Ecto neural progenitor cell (in vitro differentiated cells): ENCODE data around the gene CGNL1.

ENCODE experiments used
- DNase-seq: peaks from one replicate; pipeline ENCODE4 v3.0.0-alpha.2; 2018; ENCODE audit warnings: low spot score

Gene CGNL1

DNA sequence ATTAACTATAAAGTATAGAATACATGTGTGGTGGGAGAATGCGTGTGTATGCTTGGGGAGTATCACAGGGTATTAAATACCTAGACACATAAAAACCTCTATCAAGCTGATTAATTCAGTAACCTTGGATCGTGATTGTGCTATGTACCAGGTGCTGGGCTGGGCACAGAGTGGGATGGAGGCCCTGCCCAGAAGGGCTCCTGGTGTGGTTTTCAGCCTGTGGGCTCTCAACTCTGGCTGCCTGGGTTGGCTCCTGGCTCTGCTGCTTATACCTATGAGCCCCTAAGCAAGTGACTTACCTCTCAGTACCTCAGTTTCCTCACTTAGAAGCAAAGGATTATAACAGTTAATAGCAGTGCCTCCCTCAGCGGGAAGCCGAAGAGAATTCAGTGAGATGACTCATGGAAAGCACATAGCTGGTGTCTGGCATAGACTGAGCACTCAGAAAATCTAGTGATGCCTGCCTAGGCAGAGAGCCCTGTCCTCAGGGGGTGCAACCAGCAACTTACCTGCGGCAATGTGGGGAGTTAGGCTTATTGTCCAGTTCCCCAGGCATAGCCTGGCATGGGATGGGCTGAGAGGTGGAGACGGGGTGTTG is 124.8 kb downstream of the CGNL1 start:
- DNase-seq, result no peak

DNA sequence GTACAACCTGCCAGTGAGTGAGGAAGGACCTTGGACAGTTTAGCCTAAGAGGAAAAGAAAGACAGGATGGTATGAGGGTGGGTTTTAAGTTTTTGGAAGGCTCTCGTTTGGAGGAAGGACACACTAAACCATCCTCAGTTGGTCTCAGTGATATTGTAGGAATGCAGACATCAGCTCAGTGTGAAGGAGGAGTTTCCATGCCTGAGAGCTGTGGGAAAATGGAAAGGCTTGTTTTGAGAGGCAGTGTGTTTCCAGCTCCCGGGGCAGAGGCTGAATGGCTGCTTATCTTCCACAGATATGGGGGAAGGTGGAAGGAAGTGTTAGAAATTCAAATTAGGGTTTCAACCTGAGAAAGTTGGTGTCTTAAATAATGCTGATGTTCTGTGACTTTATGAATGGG is 125.8 kb downstream of the CGNL1 start:
- no peak for DNase-seq

DNA sequence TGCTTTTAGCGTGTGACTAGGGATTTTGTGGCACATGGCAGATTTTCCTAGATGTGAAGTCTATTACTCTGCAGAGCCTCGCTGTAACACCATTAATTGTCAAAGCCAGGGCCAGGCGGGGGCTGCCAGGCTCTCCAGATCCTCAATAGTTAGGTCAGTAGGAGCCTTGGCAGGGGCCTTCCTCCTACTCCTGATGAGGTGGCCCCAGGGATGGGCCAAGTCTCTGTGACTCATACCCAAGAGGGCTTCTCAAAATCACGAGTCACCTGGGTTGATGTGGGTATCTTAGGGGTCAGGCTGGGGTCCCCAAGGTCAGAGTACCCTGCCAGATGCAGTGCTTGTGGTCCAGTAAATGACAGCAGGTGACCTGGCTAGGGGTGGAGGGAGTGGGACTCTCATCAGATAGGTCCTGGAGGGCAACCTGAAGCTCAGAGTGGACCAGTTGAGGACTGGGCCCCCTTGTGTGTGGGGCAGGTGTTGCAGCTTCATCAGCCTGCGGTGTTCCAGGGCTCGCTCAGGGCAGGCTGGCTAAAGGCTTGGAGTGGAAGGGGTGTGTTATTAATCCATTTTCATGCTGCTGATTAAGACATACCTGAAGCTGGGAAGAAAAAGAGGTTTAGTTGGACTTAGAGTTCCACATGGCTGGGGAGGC is 126.9 kb downstream of the CGNL1 start:
- no peak for DNase-seq

DNA sequence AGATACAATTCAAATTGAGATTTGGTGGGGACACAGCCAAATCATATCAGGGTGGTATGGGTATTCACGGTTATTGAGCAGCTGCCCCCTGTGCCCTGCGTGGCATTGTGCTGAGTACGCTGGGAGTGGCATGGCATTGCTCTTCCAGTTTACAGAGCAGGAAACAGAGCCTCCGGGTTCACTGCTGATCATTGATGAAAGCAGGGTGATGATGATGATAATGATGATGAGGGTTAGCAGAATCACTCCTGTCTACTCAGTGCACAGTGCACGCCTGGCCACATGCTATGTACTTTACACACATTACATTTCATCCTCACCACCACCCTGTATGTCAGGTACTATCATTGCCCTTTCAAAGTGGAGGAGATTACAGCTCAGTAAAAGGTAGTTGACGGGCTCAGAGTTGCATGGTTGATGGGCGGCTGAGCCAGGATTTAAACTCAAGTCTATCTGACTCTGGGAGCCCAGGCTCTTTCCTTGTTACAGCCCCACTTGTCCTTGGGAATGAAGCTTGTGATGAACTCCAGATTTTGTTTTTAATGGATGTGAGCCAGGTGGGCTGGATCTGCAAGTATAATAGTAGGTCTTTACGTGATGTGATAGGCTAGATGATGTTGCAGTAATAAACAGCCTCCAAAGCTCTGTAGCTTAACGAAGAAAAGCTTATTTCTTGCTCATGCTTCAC is 127.8 kb downstream of the CGNL1 start:
- DNase-seq, result no peak

DNA sequence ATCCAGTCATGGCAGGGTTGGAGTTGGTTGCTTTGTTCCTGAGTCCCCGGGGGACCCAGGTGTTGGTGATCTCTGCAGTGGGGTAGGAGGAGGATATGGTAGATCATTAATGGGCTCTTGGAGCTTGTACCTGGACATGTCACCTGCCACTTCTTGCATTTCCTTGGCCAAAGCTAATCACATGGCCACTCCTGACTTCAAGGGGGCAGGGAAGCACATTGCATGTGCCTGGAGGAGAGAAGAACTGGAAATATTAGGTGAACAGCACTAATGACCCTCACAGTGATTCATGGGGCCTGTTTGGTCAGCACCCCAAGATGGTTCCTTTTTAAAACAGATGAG is 128.3 kb downstream of the CGNL1 start:
- DNase-seq, result no peak

DNA sequence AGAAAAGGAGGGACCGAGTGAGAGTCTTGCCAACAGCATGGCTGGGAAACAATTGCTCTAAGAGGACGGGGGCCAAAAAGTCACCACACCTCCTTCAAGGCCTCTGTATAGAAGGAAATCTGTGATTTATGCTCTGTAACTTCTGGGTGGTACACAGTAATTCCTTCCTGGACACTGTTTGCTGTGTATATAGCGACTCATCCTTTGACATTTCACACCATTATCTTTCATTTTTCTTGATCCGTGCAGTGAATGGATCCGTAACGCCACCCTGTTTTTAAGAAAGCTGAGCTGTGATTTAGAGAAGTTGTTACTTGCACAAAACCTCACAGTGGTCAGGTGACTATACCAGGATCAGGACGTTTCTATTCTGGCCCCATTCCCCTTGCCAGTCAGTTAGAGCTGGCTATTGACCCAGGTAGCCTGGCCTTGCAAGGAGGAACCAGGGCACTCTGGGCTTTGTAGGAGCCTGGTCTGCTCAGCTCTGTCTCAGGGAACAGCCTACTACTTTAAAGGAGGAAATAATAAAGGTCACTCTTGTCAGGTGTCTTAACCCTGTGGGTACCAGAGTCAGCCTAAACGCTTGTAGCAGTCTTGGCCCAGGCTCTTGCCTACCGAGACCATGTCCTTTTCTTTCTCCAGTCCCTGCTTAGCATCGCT is 128.9 kb downstream of the CGNL1 start:
- no peak for DNase-seq

DNA sequence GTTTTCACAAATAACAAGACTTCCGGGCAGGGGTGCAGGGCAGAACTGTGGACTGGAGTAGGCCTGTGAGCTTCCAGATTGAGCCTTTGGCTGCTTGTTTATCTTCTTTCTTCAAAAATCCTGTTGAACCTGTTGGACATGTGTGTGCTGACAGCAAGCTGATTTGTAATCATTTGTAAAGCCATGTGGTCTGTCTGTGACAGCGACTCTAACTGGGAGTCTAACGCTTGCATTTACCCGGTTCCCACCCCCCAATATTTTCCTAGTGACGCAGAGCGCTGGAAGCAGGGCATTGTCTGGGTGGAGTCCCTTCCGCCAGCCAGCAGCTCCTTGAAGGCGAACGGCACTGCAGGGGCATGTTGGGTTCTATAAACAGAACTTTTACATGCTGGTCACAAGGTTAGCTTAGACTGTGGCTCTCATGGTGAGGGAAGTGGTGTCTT is 129.7 kb downstream of the CGNL1 start:
- DNase-seq, result no peak

DNA sequence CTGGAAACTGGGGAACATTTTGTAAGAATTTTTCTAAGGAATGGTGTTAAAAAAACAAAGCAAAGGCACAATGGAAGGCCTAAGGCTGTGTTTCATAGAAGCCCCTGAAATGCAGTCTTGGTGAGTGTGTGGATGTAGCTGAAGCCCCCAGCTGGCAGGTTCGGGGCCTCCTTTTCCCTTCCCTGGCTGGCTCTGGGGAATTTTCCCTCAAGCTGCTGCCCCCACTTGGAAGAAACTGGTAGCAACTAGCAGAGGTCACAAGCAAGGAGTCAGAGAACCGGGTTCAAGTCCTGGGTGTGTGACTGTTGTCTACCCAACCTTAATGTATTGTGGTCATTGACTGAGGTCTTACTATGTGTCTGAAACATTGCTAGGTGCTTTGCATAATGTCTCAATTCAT is 130.1 kb downstream of the CGNL1 start:
- DNase-seq, result no peak

DNA sequence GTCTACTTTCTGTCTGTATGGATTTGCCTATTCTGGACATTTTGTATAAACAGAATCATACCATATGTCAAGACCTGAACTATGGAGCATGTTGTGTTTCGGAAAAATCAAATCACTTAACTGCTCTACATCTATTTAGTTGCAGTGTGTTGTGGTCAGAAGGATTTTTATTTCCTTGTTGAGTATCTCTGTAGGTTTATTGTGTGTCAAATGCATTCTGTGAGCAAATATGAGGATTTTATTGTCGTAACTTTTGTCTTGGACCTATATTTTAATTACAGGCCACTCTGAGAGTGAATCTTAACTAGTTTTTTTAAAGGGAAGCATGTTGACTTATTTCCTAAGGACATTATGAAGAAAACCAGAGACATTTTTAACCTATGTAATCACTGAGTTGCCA is 130.8 kb downstream of the CGNL1 start:
- no peak for DNase-seq

DNA sequence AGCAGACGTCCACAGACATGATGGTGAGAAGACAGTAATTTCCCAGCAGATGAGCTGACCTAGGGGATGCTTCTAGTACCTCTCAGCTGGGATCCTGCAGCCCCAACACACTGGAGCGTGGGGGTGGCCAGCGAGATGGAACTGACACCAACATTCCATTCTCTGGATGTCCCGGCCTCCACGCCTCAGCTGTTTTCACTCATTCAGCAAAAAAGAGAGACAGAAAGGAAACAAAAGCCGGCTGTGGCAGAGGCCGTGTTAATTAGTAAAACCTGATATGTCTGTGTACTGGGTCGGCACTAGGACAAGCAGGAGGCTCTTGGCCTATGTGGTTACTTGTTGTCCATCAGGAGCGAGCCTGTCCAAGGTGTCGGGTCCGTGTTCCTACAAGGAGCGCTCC is 132.8 kb downstream of the CGNL1 start:
- no peak for DNase-seq

DNA sequence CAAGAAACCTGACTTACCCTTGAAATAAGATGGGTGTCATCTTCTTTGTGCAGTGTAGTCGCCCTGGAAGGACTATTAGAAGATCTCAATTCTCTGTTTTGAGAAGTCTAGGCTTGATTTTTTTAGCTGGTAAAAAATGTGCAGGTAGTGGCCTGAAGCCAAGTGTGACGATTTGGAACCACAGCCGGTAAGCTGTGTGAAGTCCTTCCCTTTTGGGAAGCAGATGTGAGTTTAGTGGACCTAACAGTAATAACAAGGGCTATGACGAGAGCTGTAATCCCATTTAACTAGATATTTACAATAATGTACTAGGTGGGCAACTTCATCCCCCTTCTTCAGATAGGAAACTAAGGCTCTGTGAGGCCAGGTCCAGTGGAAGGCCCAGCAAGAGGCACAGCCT is 133.7 kb downstream of the CGNL1 start:
- no peak for DNase-seq

DNA sequence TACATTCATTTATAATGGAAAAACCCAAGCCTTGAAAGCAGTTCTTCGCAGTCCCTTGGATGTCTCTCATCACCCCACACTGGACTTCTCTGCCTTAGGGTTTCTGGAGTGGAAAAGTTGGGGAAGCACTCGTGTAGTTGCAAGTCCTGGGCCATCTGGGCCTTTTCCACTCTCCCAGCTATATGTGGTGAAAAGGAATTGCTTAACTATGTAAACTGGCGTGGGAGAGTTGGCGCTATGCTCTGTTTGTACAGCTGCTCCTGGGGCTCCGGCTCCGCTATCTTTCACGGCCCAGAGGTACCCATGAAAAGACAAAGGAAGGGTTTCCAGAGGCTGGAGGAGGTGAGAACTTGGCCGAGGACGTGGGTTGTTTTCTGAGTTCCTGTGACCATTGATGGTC is 134.3 kb downstream of the CGNL1 start:
- DNase-seq, result no peak

DNA sequence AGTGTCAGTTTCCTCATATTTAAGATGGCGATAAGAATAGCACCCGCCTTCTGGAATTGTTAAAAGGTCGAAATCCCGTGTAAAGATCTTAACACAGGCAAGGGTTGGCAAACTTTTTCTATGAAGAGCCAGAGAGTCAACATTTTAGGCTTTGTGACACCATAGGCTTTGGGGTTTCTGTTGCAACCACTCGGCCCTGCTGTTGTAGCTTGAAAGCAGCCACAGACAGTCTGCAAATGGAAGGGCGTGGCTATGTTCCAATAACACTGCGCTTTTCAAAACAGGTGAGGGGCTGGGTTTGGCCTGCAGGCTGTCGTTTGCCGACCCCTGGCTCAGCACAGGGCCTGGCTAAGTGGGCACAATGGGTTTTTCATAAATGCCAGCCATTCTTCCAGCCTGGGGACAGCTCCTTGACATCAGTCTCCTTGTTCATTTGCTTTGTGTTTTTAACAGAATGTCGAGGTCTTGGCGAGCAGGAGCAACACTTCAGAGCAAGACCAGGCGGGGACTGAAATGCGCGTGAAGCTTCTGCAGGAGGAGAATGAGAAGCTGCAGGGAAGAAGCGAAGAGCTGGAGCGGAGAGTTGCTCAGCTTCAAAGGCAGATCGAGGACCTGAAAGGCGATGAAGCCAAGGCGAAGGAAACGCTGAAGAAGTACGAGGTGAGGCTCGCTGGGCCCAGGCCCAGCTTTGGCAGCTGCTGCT is 140.2 kb downstream of the CGNL1 start:
- no peak for DNase-seq

DNA sequence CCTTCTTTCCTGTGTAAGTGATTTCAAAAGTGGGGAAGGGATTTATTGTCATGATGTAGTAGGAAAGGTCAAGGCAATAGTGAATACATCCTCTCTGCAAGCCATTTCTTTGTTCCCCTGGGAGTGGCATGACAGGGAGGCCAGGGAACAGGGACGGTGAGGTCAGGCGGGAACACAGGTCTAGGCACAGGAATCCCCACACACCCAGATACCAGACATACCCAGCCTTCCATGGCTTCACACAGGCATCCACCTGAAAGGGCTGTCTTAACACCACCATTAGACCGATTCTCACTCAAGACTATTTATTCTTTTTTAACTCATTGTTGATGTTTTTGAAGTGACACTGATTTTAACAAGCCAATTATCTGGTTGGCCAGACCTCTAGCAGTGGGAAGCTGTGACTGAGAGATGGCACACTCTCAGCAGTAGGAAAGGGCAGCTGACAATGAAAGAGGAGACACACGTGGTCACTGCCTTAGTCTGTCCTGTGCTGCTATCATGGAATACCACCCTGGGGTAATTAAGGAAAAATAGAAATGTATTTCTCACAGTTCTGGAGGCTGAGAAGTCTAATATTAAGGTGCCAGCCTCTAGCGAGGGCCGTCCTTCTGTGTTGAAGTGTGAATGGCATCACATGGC is 140.8 kb downstream of the CGNL1 start:
- no peak for DNase-seq

DNA sequence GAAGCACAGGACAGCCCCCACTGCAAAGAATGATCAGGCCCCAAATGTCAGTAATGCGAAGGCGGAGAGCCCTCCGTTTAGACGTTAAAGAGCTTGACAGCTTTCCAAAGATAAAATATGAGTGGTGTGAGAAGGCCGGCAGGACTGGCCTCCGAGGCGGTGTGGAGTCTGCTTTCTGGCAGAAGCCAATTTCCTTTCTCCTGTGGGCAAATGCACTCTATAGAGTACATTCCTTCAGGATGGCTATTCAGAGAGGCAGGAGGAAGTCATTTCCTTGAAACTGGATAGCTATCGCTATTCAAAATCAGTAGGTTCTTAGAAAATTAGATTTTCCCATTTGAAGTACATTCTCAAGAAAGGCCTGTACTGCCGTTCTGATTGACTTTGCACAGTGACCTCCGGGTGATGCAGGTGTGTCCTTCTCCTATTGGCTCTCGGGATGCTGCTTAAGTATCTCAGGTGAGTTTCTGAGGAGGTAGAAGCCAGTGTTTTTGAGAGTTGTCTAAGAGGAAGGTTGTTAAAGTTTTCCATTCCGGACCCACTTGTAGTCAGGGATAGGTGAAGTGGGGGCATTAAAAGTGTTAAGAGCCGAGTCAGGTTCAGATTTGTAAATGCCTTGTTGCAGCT is 142.6 kb downstream of the CGNL1 start:
- DNase-seq, result no peak

DNA sequence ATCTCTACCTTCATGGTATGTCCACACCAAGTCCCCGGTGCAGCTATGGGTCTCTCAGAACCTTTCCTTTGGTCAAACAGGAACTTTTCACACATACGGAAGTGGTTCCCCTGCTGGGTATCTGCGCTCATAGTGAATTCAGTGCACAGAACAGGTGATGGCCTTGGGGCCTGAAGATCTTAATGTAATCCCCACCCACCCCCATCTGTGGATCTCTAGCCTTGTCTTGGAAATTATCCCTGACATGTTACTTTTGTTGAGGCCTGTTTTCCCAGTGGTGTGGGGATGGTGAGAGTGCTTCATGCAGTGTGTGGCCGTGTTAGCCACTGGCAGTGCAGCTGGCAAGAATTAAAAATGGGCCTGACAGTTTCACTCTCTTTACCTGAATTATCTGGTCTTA is 143.5 kb downstream of the CGNL1 start:
- DNase-seq, result no peak

DNA sequence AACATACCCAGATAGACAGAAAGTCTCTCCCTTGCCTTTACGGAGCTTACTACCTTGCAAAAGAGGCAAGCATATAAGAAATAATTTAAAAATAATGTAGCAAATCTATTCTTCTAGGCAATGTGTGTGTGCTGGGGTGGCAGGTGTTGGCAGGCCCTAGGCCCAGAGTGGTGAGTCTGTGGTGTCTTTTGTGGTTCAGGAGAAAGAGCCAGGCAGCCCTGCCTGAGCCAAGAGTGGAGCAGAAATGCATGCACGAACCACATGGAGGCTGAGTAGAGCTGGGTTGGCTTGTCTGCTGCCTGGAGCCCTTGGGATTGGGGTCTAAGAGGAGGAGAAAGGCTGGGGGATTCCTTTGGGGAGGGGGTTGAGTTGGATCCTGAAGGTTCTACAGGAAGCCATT is 145.2 kb downstream of the CGNL1 start:
- DNase-seq, result no peak

DNA sequence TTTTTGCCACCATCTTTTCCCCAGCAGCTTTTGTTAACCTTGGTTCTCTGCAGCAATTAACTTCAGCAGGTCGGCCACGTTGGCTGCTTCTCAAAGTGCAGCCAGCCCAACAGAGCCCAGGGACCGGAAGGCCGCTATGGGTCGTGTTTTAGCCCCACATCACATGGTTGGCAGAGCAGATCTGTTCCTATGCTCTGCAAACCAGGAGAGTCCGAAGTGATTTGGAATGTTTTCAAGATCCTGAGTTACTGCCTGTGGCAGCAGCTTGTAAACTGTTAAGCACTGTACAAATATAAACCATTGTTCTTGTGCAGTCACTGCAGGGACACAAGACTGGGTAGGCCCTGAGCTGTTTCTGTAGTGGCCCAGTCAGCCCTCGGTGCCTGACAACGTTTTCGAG is 145.8 kb downstream of the CGNL1 start:
- DNase-seq, result no peak

DNA sequence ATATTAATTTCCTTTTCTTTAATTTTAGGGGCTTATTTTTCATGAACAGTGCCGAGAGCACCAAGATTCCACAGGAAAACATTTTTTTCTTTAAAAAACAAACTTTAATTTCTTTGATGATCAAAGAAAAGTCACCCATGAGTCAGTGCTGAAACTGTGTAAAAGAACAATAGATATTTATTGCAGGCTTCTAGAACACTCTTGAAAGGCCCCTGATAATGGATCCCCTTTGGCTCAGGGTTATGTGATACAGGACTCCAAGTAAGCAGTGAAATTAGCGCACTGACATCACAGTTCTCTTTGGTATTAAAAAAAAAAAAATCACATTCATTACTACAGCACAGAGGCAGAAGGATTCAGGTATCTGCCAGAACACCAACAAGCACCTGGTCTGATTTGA is 149.3 kb downstream of the CGNL1 start:
- no peak for DNase-seq

DNA sequence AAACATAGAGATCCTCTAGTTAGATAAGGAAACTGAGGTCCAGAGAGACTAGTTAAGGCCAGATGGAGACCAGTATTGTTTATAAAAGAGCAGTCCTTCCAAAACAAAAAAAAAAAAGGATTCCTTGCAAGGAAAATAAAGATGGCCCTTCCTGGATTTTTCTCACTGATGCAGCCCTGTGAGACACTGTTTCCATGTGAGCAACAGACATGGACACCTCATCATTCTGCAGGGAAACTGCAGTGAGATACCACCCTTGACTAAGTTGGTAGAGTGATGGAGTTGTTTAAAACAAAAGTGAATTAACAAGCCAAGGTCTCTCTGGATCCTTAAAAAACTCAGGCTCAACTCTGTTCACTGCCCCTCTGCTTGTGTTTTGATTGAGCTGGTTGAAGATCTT is 149.8 kb downstream of the CGNL1 start:
- DNase-seq, result no peak

DNA sequence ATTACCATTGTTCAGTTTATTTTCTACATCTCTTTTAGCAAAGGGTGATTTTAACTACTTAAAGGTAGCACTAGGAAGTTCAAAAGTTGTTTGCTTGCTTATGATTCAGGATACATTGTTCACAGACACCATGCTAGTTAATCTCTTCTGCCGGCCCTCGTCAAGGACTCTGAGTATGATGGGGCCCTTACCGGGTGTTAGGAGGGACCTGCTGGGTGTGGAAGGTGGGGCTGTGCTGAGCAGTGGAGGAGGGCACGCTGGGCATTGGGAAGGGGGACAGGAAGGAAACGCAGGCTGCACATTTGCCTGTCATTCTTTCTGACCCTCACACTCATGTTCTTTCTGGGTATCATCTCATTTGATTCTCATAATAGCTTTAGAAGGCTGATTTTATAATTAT is 150.3 kb downstream of the CGNL1 start:
- no peak for DNase-seq
